ENCODE results near the gene CEACAM6. TPM values are rescaled to one million over a fixed set of nuclear protein-coding genes. Genes with fewer than 3 reads are reported as not detected.

The CEACAM6 gene
- total RNA-seq, 4 donors from 2014 or later = not detected

- DNase-seq (ENCODE audit: low spot score in 2 of 2) = no peak
- H3K27ac ChIP-seq = no peak overlapping the region
- peaks cover 0 to 7% (median 0%) of the 10 kb centered on the region in 4 donors for H3K4me1 ChIP-seq
- H3K4me3 ChIP-seq = no peak overlapping the region
- TF ChIP-seq CTCF (IDR thresholded peaks at IDR 0.05) (no peak), EP300 (IDR thresholded peaks at IDR 0.05) (no peak), POLR2A (IDR thresholded peaks at IDR 0.05) (no peak)
- H3K36me3 ChIP-seq = no peaks in the 10 kb centered on the region
- peaks cover 0 to 8% (median 0%) of the 10 kb centered on the region in 4 donors for H3K9me3 ChIP-seq
- no peaks in the 10 kb centered on the region for H3K27me3 ChIP-seq
- 66 to 71% methylated on average over 9 of the region's 9 CpGs for WGBS, 2 donors
Observed at GRCh38 chr19:41799444-41800000, 44.2 kb downstream of the CEACAM6 start.

GRCh38 chr19:41801031-41801430 lies 45.7 kb downstream of the CEACAM6 start:
- WGBS, 2 donors = 74 to 90% methylated on average over 4 of the region's 4 CpGs
- H3K27ac ChIP-seq = no peak overlapping the region
- DNase-seq (ENCODE audit: low spot score in 2 of 2) = no peak

GRCh38 chr19:41801792-41802211 lies 46.5 kb downstream of the CEACAM6 start:
- Histone ChIP-seq H3K4me1 (peaks cover 0 to 7% (median 0%) of the 10 kb centered on the region in 4 donors), H3K9me3 (peaks cover 0 to 8% (median 0%) of the 10 kb centered on the region in 4 donors), H3K4me3 (no peak overlapping the region), H3K36me3 (no peaks in the 10 kb centered on the region), H3K27ac (no peak overlapping the region), H3K27me3 (no peaks in the 10 kb centered on the region)
- DNase-seq (ENCODE audit: low spot score in 2 of 2) = peak in 1 of 2 donors; percentile 30
- 39 to 49% methylated on average over 2 of the region's 2 CpGs for WGBS, 2 donors
- TF ChIP-seq EP300 (IDR thresholded peaks at IDR 0.05) = peak in 1 of 2 donors; percentile 47
- TF ChIP-seq CTCF (IDR thresholded peaks at IDR 0.05) = no peak
- TF ChIP-seq POLR2A (IDR thresholded peaks at IDR 0.05) = no peak

More at GRCh38 chr19:41801031-41801430, 45.7 kb downstream of the CEACAM6 start:
- Histone ChIP-seq H3K4me3 (no peak overlapping the region), H3K4me1 (peaks cover 0 to 7% (median 0%) of the 10 kb centered on the region in 4 donors), H3K27me3 (no peaks in the 10 kb centered on the region), H3K9me3 (peaks cover 0 to 8% (median 0%) of the 10 kb centered on the region in 4 donors), H3K36me3 (no peaks in the 10 kb centered on the region)
- TF ChIP-seq CTCF (IDR thresholded peaks at IDR 0.05) (no peak), EP300 (IDR thresholded peaks at IDR 0.05) (no peak), POLR2A (IDR thresholded peaks at IDR 0.05) (no peak)

GRCh38 chr19:41802770-41803169 lies 47.4 kb downstream of the CEACAM6 start:
- 81 to 82% methylated on average over 2 of the region's 2 CpGs for WGBS, 2 donors
- Histone ChIP-seq H3K27ac (no peak overlapping the region), H3K4me3 (no peak overlapping the region), H3K27me3 (no peaks in the 10 kb centered on the region), H3K36me3 (no peaks in the 10 kb centered on the region), H3K9me3 (peaks cover 0 to 8% (median 0%) of the 10 kb centered on the region in 4 donors), H3K4me1 (peaks cover 0 to 7% (median 0%) of the 10 kb centered on the region in 4 donors)
- TF ChIP-seq EP300 (IDR thresholded peaks at IDR 0.05) (no peak), CTCF (IDR thresholded peaks at IDR 0.05) (no peak), POLR2A (IDR thresholded peaks at IDR 0.05) (no peak)
- DNase-seq (ENCODE audit: low spot score in 2 of 2) = no peak

- H3K36me3 ChIP-seq = no peaks in the 10 kb centered on the region
- no peak for DNase-seq (ENCODE audit: low spot score in 2 of 2)
- H3K9me3 ChIP-seq = peaks cover 0 to 8% (median 0%) of the 10 kb centered on the region in 4 donors
- TF ChIP-seq EP300 (IDR thresholded peaks at IDR 0.05) (no peak), POLR2A (IDR thresholded peaks at IDR 0.05) (no peak), CTCF (IDR thresholded peaks at IDR 0.05) (no peak)
- 78 to 81% methylated on average over 3 of the region's 3 CpGs for WGBS, 2 donors
- H3K27me3 ChIP-seq = no peaks in the 10 kb centered on the region
- peaks cover 0 to 7% (median 0%) of the 10 kb centered on the region in 4 donors for H3K4me1 ChIP-seq
- no peak overlapping the region for H3K4me3 ChIP-seq
- H3K27ac ChIP-seq = no peak overlapping the region
Observed at GRCh38 chr19:41804336-41804735, 49.0 kb downstream of the CEACAM6 start.

Data from tibial nerve (tissue), 4 donors.